ENCODE results near the gene NUDCD3. TPM values are rescaled to one million over a fixed set of nuclear protein-coding genes. Genes with fewer than 3 reads are reported as not detected.

Gene NUDCD3
- total RNA-seq, 2 donors from 2014 or later, result 105 to 120 TPM

DNA sequence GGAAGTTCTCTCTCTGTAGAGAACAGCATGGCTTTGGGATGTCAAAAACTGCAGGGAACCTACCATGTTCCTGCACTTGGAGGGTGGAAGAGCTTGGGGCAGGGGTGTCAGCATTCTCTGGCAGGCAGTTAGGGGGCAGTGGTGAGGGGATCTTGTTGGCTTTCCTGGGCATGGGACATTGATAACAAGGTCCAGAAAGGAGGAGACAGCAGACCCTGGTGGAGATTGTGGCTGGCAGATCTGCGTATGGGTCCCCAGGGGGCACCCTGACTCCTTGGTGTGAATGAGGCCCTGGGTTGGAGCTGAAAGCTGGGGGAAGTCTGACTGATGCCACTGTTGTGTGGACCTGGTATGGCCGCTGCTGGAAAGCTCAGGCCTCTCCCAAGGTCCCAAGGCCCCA lies 142.2 kb downstream of the NUDCD3 start:
- Mint-ChIP-seq H3K27ac (no peak overlapping the region), H3K36me3 (ENCODE audit: insufficient read depth in 2 of 2) (peaks cover 0 to 3% of the 10 kb centered on the region in 2 donors), H3K27me3 (ENCODE audit: low read depth) (peaks cover 26% of the 10 kb centered on the region), H3K4me3 (no peak overlapping the region), H3K4me1 (ENCODE audit: low read depth) (no peaks in the 10 kb centered on the region), H3K9me3 (no peaks in the 10 kb centered on the region)
- ATAC-seq (replicated peaks in 1 of 2) (peak; percentile 37 to 44), DNase-seq (no peak)

- Mint-ChIP-seq H3K4me3 (no peak overlapping the region), H3K9me3 (no peaks in the 10 kb centered on the region), H3K4me1 (ENCODE audit: low read depth) (no peaks in the 10 kb centered on the region), H3K36me3 (ENCODE audit: insufficient read depth in 2 of 2) (peaks cover 0 to 3% of the 10 kb centered on the region in 2 donors), H3K27me3 (ENCODE audit: low read depth) (peaks cover 26% of the 10 kb centered on the region), H3K27ac (no peak overlapping the region)
- no peak for ATAC-seq (replicated peaks in 1 of 2)
- no peak for DNase-seq
Measured at GRCh38 chr7:44347546-44348114, 142.8 kb downstream of the NUDCD3 start.

GRCh38 chr7:44346063-44346462 lies 144.4 kb downstream of the NUDCD3 start:
- DNase-seq, result no peak
- ATAC-seq (replicated peaks in 1 of 2), result no peak
- Mint-ChIP-seq H3K27ac (no peak overlapping the region), H3K4me1 (ENCODE audit: low read depth) (no peaks in the 10 kb centered on the region), H3K27me3 (ENCODE audit: low read depth) (peaks cover 26% of the 10 kb centered on the region), H3K36me3 (ENCODE audit: insufficient read depth in 2 of 2) (peaks cover 0 to 3% of the 10 kb centered on the region in 2 donors), H3K9me3 (no peaks in the 10 kb centered on the region), H3K4me3 (no peak overlapping the region)

- Mint-ChIP-seq H3K9me3 (peaks cover 6 to 9% of the 10 kb centered on the region in 2 donors), H3K4me3 (no peak overlapping the region), H3K27me3 (ENCODE audit: low read depth) (peaks cover 18% of the 10 kb centered on the region), H3K36me3 (ENCODE audit: insufficient read depth in 2 of 2) (peaks cover 0 to 3% of the 10 kb centered on the region in 2 donors), H3K27ac (no peak overlapping the region), H3K4me1 (ENCODE audit: low read depth) (no peaks in the 10 kb centered on the region)
- DNase-seq, result no peak
- ATAC-seq (replicated peaks in 1 of 2), result no peak
Measured at GRCh38 chr7:44341401-44341800, 149.1 kb downstream of the NUDCD3 start.

DNA sequence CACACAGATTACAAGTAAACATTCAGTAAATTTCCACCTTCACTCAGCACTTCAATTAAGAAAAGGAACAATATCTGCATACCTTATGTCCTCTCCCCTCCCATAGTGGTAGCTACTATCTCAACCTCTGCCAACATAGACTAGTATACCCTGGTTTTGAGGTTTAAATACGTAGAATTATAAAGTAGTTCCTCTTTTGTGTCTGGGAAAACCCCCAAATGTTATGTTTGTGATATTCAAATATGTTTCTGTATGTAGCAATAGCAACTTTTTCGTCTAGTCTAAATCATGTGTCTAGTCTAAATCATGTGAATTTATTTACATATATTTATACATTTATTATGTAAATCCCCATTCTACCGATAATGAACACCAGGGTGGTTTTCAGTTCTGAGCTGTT lies 151.9 kb downstream of the NUDCD3 start:
- Mint-ChIP-seq H3K4me1 (ENCODE audit: low read depth) (no peaks in the 10 kb centered on the region), H3K27me3 (ENCODE audit: low read depth) (peaks cover 17% of the 10 kb centered on the region), H3K9me3 (peaks cover 11 to 13% of the 10 kb centered on the region in 2 donors), H3K36me3 (ENCODE audit: insufficient read depth in 2 of 2) (peaks cover 3 to 6% of the 10 kb centered on the region in 2 donors), H3K27ac (no peak overlapping the region), H3K4me3 (no peak overlapping the region)
- ATAC-seq (replicated peaks in 1 of 2), result no peak
- DNase-seq, result no peak

GRCh38 chr7:44336491-44336890 lies 154.0 kb downstream of the NUDCD3 start:
- Mint-ChIP-seq H3K4me3 (no peak overlapping the region), H3K27me3 (ENCODE audit: low read depth) (peaks cover 17% of the 10 kb centered on the region), H3K9me3 (peaks cover 11 to 13% of the 10 kb centered on the region in 2 donors), H3K27ac (no peak overlapping the region), H3K4me1 (ENCODE audit: low read depth) (no peaks in the 10 kb centered on the region), H3K36me3 (ENCODE audit: insufficient read depth in 2 of 2) (peaks cover 3 to 6% of the 10 kb centered on the region in 2 donors)
- DNase-seq, result no peak
- ATAC-seq (replicated peaks in 1 of 2), result no peak

GRCh38 chr7:44335184-44335583 lies 155.3 kb downstream of the NUDCD3 start:
- ATAC-seq (replicated peaks in 1 of 2) (no peak), DNase-seq (no peak)
- H3K4me3 Mint-ChIP-seq, result no peak overlapping the region
- no peak overlapping the region for H3K27ac Mint-ChIP-seq
- H3K27me3 Mint-ChIP-seq (ENCODE audit: low read depth), result peaks cover 17% of the 10 kb centered on the region
- H3K36me3 Mint-ChIP-seq (ENCODE audit: insufficient read depth in 2 of 2), result peaks cover 3 to 6% of the 10 kb centered on the region in 2 donors
- no peaks in the 10 kb centered on the region for H3K4me1 Mint-ChIP-seq (ENCODE audit: low read depth)
- H3K9me3 Mint-ChIP-seq, result peaks cover 11% of the 10 kb centered on the region in 2 donors

DNA sequence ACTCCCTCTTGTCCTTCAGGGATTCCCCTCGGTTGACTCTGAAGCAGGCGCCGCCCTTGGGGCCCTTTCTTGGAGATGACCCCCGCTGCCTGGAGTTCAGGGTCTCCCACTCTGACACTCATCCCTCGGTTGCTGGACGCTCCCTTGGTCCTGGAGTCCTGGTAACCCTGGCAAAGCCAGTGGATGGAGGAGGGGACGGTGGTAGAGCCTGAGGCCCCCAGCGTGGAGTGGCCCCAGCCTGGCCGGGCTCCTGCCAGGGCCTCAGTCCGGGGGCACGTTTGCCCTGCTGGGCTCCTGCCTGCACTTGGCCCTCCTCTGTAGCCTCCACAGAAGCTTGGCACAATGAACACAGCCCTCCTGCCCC lies 155.7 kb downstream of the NUDCD3 start:
- no peak overlapping the region for H3K4me3 Mint-ChIP-seq
- no peak for ATAC-seq (replicated peaks in 1 of 2)

DNA sequence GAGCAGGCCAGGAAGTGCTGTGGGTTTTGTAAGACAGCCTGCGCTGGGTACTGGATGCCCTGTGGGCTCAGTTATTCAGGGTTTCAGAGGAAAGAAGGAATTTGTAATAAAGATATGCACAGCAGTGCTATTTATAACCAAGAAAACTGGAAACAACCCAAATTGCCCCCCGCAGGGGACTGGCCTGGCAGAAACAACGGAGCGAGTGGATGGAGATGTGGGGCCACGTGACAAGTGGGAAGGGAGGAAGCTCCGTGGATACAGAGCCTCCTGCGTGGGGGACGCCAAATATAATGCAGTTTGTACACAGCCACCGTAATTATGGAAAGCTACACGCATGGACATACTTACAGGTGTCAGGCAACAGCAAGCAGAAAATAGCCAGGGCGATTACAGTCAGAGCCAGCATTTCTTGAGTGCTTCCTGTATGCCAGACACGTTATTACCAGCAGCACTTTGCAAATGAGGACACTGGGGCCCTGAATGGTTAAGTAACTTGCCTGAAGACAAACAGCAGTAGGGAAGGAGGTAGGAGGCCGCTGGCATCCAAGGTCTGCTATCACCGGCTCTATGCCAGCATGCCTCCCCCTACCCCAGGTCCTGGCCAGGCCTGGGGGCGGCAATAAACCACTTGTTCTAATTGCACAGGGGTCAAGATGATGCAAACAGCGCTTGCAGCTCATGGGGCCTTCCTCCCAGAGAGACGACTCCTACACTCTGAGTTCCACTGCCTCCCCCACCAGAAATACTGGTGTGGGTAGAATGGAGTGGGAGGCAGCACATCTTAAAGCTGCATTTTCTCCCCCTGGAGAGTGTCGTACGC lies 156.3 kb downstream of the NUDCD3 start:
- no peak for ATAC-seq (replicated peaks in 1 of 2)
- no peak overlapping the region for H3K27ac Mint-ChIP-seq
- DNase-seq, result no peak
- H3K4me3 Mint-ChIP-seq, result no peak overlapping the region
- peaks cover 11% of the 10 kb centered on the region in 2 donors for H3K9me3 Mint-ChIP-seq
- peaks cover 17% of the 10 kb centered on the region for H3K27me3 Mint-ChIP-seq (ENCODE audit: low read depth)
- H3K36me3 Mint-ChIP-seq (ENCODE audit: insufficient read depth in 2 of 2), result peaks cover 3 to 6% of the 10 kb centered on the region in 2 donors
- no peaks in the 10 kb centered on the region for H3K4me1 Mint-ChIP-seq (ENCODE audit: low read depth)

More for the DNA sequence above, 155.7 kb downstream of the NUDCD3 start:
- Mint-ChIP-seq H3K4me1 (ENCODE audit: low read depth) (no peaks in the 10 kb centered on the region), H3K36me3 (ENCODE audit: insufficient read depth in 2 of 2) (peaks cover 3 to 6% of the 10 kb centered on the region in 2 donors), H3K9me3 (peaks cover 11% of the 10 kb centered on the region in 2 donors), H3K27ac (no peak overlapping the region), H3K27me3 (ENCODE audit: low read depth) (peaks cover 17% of the 10 kb centered on the region)
- no peak for DNase-seq

GRCh38 chr7:44331682-44332081 lies 158.8 kb downstream of the NUDCD3 start:
- DNase-seq (no peak), ATAC-seq (replicated peaks in 1 of 2) (no peak)
- Mint-ChIP-seq H3K27me3 (ENCODE audit: low read depth) (peaks cover 16% of the 10 kb centered on the region), H3K27ac (no peak overlapping the region), H3K4me1 (ENCODE audit: low read depth) (no peaks in the 10 kb centered on the region), H3K4me3 (no peak overlapping the region), H3K9me3 (peaks cover 7 to 9% of the 10 kb centered on the region in 2 donors), H3K36me3 (ENCODE audit: insufficient read depth in 2 of 2) (peaks cover 3 to 6% of the 10 kb centered on the region in 2 donors)

DNA sequence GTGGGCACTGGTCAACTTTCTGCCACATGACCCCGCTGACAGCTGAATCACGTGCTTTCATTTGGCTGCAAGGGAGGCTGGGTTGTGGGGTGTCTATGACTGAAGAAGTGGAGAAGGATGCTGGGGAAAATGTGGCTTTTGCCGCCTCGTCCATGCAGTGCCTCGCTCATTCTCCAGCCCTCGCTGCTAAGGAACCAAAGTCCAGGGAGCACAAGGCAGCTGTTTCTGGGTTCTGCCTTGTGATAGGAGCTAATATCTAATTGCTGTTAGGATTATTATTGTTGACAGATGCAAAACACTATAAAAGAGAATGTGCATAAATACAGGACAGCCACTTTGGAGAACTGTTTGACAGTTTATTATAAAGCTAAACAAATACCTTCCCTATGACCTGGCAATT lies 160.1 kb downstream of the NUDCD3 start:
- DNase-seq (no peak), ATAC-seq (replicated peaks in 1 of 2) (no peak)
- Mint-ChIP-seq H3K36me3 (ENCODE audit: insufficient read depth in 2 of 2) (peaks cover 2 to 3% of the 10 kb centered on the region in 2 donors), H3K27ac (no peak overlapping the region), H3K9me3 (peaks cover 3 to 4% of the 10 kb centered on the region in 2 donors), H3K4me3 (no peak overlapping the region), H3K27me3 (ENCODE audit: low read depth) (peaks cover 21% of the 10 kb centered on the region), H3K4me1 (ENCODE audit: low read depth) (peaks cover 5% of the 10 kb centered on the region)

- no peak for ATAC-seq (replicated peaks in 1 of 2)
- H3K27ac Mint-ChIP-seq, result no peak overlapping the region
- peaks cover 5% of the 10 kb centered on the region for H3K4me1 Mint-ChIP-seq (ENCODE audit: low read depth)
- peaks cover 21% of the 10 kb centered on the region for H3K27me3 Mint-ChIP-seq (ENCODE audit: low read depth)
- H3K36me3 Mint-ChIP-seq (ENCODE audit: insufficient read depth in 2 of 2), result peaks cover 2 to 3% of the 10 kb centered on the region in 2 donors
- H3K4me3 Mint-ChIP-seq, result no peak overlapping the region
- peaks cover 3 to 4% of the 10 kb centered on the region in 2 donors for H3K9me3 Mint-ChIP-seq
- DNase-seq, result no peak
Measured at GRCh38 chr7:44329888-44330287, 160.6 kb downstream of the NUDCD3 start.

Measured in activated T-cell treated with anti-CD3 and anti-CD28 coated beads, Interleukin-2, amount 50 U/mL, for 72 hours (primary cell).